ENCODE measurements around the gene VTN. TPM values are rescaled to one million over a fixed set of nuclear protein-coding genes. Genes with fewer than 3 reads are reported as not detected.

Gene VTN
- total and polyA plus RNA-seq, 2 experiments from 2014 or later: 0.16 TPM; not detected in 1

GRCh38 chr17:28346199-28346580 lies 23.9 kb downstream of the VTN start (continued):
- TF ChIP-seq REST (IDR thresholded peaks at IDR 0.05; ENCODE audit: unreplicated experiment): no peak

- DNase-seq (ENCODE audit: low spot score) (no peak), ATAC-seq (no peak)
- peaks cover 9% of the 10 kb centered on the region for H3K27me3 Mint-ChIP-seq (ENCODE audit: insufficient read depth, low read depth, poor library complexity)
- Histone ChIP-seq H3F3A (replicated peaks; ENCODE audit: low read depth) (no peaks in the 10 kb centered on the region), H4K20me1 (replicated peaks; ENCODE audit: insufficient read depth) (peaks cover 8% of the 10 kb centered on the region; the same call in 1 of the 2 replicates), H3K27ac (ENCODE audit: low read depth) (no peak overlapping the region), H3K27me3 (ENCODE audit: insufficient read depth) (no peaks in the 10 kb centered on the region), H3K4me1 (ENCODE audit: insufficient read depth) (no peaks in the 10 kb centered on the region; the same call in 1 of the 2 replicates), H2AFZ (no peak overlapping the region), H3K79me2 (replicated peaks; ENCODE audit: insufficient read depth) (no peaks in the 10 kb centered on the region), H3K36me3 (ENCODE audit: insufficient read depth) (peaks cover 15% of the 10 kb centered on the region), H3K9me2 (ENCODE audit: insufficient read depth) (no peaks in the 10 kb centered on the region), H3K4me3 (no peak overlapping the region), H3K4me2 (no peak overlapping the region)
- H3K4me1 Mint-ChIP-seq: peaks cover 16% of the 10 kb centered on the region
- H3K9me3 Mint-ChIP-seq: no peaks in the 10 kb centered on the region
- no peak overlapping the region for H3K27ac Mint-ChIP-seq
- TF ChIP-seq ZNF331 (CRISPR knock-in tag; IDR thresholded peaks at IDR 0.05; ENCODE audit: low read depth) (no peak), POLR2AphosphoS5 (IDR thresholded peaks at IDR 0.05; ENCODE audit: low read depth) (no peak)
- H3K4me3 Mint-ChIP-seq: no peak overlapping the region
- H3K36me3 Mint-ChIP-seq (ENCODE audit: low read depth): peaks cover 57% of the 10 kb centered on the region
These were observed 24.5 kb downstream of the VTN start for GRCh38 chr17:28345419-28346198.

GRCh38 chr17:28344435-28344901 lies 25.6 kb downstream of the VTN start:
- peaks cover 48% of the 10 kb centered on the region for H3K36me3 Mint-ChIP-seq (ENCODE audit: low read depth)
- peaks cover 16% of the 10 kb centered on the region for H3K4me1 Mint-ChIP-seq
- H3K4me3 Mint-ChIP-seq: no peak overlapping the region
- peaks cover 7% of the 10 kb centered on the region for H3K27me3 Mint-ChIP-seq (ENCODE audit: insufficient read depth, low read depth, poor library complexity)
- H4K20me1 ChIP-seq (replicated peaks; ENCODE audit: insufficient read depth): peaks cover 8% of the 10 kb centered on the region; the same call in 1 of the 2 replicates
- ATAC-seq (no peak), DNase-seq (ENCODE audit: low spot score) (no peak)
- H2AFZ ChIP-seq: no peak overlapping the region
- no peaks in the 10 kb centered on the region for H3K27me3 ChIP-seq (ENCODE audit: insufficient read depth)
- no peaks in the 10 kb centered on the region for H3K79me2 ChIP-seq (replicated peaks; ENCODE audit: insufficient read depth)
- no peak overlapping the region for H3K4me3 ChIP-seq
- H3K4me1 ChIP-seq (ENCODE audit: insufficient read depth): no peaks in the 10 kb centered on the region; the same call in 1 of the 2 replicates
- H3F3A ChIP-seq (replicated peaks; ENCODE audit: low read depth): no peaks in the 10 kb centered on the region
- H3K36me3 ChIP-seq (ENCODE audit: insufficient read depth): peaks cover 15% of the 10 kb centered on the region
- H3K9me3 Mint-ChIP-seq: no peaks in the 10 kb centered on the region
- H3K9me2 ChIP-seq (ENCODE audit: insufficient read depth): no peaks in the 10 kb centered on the region
- no peak overlapping the region for H3K27ac Mint-ChIP-seq
- H3K4me2 ChIP-seq: no peak overlapping the region
- H3K27ac ChIP-seq (ENCODE audit: low read depth): no peak overlapping the region
- TF ChIP-seq, protein P1, sequence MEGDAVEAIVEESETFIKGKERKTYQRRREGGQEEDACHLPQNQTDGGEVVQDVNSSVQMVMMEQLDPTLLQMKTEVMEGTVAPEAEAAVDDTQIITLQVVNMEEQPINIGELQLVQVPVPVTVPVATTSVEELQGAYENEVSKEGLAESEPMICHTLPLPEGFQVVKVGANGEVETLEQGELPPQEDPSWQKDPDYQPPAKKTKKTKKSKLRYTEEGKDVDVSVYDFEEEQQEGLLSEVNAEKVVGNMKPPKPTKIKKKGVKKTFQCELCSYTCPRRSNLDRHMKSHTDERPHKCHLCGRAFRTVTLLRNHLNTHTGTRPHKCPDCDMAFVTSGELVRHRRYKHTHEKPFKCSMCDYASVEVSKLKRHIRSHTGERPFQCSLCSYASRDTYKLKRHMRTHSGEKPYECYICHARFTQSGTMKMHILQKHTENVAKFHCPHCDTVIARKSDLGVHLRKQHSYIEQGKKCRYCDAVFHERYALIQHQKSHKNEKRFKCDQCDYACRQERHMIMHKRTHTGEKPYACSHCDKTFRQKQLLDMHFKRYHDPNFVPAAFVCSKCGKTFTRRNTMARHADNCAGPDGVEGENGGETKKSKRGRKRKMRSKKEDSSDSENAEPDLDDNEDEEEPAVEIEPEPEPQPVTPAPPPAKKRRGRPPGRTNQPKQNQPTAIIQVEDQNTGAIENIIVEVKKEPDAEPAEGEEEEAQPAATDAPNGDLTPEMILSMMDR (conservative IDR thresholded peaks at IDR 0.05; ENCODE audit: low read depth in 2 of 2): no peak
- TF ChIP-seq EZH2phosphoT487 (IDR thresholded peaks at IDR 0.05; ENCODE audit: unreplicated experiment): no peak
- no peak for TF ChIP-seq EZH2 (IDR thresholded peaks at IDR 0.05; ENCODE audit: low read depth, unreplicated experiment)
- no peak for TF ChIP-seq ZNF114 (CRISPR knock-in tag; IDR thresholded peaks at IDR 0.05)

Data from GM23338 (cell line).